SH-SY5Y (cell line): ENCODE data around the gene SLC34A3.

Experiments used
- GATA2 ChIP-seq: IDR thresholded peaks from 2 replicates; pipeline ENCODE4 v1.6.1; 2011; ENCODE audit warnings: mild to moderate bottlenecking, low read depth, low read length
- GATA3 ChIP-seq: IDR thresholded peaks from 2 replicates; pipeline ENCODE4 v1.6.1; 2011; ENCODE audit warnings: low read depth, mild to moderate bottlenecking, low read length, moderate library complexity

Gene SLC34A3

DNA sequence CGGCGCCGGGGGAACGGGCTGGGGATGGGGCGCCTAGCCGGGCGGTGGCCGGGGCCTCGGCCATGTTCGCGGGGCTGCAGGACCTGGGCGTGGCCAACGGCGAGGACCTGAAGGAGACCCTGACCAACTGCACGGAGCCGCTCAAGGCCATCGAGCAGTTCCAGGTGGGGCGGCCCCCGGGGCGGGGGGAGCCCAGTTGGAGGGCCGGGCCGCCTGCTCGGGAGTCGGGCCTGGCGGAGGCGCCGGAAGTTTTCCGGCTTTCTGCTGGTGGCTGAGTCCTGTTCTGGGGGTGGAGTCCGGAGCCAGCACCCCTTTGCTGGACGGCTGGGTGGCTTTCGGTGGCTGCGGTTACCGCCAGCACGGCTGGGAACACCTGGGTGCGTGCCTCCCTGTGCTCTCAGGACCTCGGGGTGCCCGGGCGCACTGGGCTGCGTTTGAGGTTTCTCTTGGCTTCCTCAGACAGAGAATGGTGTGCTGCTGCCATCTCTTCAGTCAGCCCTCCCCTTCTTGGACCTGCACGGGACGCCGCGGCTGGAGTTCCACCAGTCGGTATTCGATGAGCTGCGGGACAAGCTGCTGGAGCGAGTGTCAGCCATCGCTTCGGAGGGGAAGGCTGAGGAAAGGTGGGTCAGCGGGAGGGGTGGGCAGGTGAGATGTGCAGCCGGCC, 24.9 kb downstream of the SLC34A3 start:
- no peak for TF ChIP-seq GATA2
- no peak for TF ChIP-seq GATA3

DNA sequence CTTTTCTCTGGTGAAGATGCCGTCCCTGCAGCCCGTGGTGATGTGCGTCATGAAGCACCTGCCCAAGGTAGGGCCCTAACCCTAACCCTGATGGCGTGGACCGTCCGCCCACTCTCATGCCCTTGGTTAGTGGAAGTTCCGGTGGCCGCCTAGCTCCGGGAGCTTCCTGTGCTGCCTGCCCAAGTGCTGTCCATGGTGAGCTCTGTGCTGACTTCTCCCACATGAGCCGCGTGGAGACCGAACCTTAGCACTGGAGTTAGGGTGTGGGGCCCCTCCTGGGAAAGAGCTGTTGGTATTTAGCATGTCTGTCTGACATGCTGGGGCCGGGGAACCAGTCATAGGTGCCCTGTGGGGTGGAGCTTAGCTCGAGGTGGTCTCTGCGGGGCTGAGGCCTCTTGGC, 25.7 kb downstream of the SLC34A3 start:
- TF ChIP-seq GATA2: no peak
- no peak for TF ChIP-seq GATA3

DNA sequence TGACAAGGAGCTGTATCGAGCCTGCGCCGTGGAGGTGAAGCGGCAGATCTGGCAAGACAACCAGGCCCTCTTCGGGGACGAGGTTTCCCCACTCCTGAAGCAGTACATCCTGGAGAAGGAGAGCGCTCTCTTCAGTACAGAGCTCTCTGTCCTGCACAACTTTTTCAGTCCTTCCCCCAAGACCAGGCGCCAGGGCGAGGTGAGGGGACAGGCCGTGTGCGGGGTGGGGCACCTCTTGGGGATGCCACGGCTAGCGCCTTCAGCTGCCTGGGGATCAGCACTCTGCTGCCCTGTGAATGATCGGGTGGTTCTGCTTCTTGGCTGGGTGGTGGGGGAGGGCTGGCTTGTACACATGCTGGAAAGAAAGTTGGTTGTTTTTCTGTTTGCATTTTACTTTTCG, 26.2 kb downstream of the SLC34A3 start:
- no peak for TF ChIP-seq GATA2
- no peak for TF ChIP-seq GATA3

DNA sequence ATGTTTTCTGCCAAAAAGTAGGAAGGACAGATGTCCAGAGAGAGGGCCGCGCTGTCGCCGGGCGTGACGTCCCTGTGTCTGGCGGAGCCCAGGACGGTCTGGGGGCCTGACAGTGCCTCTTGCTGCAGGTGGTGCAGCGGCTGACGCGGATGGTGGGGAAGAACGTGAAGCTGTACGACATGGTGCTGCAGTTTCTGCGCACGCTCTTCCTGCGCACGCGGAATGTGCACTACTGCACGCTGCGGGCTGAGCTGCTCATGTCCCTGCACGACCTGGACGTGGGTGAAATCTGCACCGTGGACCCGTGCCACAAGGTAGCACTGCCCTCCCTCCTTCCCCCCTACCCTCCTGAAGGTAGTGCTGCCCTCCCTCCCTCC, 32.2 kb downstream of the SLC34A3 start:
- TF ChIP-seq GATA2 (no peak), GATA3 (no peak)

DNA sequence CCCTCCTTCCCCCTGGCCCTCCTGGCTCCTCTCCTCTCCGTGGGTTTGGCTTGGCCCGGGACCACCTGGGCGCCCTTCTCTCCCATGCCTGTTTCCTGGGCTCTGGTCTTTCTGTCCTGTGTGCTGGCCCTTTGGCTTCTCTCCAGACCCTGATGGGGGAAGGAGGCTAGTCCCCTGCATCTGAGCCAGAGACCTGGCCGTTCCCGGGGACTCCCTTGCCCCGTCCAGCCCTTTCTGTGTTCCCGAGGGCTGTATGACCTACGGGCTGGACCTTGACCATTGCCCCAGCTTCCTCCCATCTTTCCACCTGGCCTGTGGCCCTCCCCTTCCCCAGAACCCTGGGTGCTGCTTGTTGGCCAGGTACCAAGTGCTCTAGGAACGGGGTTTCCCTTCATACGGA, 32.8 kb downstream of the SLC34A3 start:
- TF ChIP-seq GATA3 (no peak), GATA2 (no peak)

DNA sequence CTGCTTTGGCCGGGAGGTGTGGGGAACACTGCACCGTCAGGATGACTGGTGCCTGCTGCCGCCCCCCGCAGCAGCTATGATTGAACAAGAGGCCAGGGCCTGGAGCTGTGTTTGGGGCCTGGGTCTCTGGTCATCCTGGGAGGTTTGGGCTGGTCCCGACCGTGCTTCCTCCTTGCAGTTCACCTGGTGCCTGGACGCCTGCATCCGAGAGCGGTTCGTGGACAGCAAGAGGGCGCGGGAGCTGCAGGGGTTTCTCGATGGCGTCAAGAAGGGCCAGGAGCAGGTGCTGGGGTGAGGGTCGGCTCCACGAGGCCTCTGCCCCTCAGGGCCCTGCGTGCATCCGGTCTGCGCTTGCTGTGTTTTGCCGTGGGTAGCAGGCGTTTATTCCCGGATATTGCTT, 33.4 kb downstream of the SLC34A3 start:
- TF ChIP-seq GATA3 (no peak), GATA2 (no peak)

DNA sequence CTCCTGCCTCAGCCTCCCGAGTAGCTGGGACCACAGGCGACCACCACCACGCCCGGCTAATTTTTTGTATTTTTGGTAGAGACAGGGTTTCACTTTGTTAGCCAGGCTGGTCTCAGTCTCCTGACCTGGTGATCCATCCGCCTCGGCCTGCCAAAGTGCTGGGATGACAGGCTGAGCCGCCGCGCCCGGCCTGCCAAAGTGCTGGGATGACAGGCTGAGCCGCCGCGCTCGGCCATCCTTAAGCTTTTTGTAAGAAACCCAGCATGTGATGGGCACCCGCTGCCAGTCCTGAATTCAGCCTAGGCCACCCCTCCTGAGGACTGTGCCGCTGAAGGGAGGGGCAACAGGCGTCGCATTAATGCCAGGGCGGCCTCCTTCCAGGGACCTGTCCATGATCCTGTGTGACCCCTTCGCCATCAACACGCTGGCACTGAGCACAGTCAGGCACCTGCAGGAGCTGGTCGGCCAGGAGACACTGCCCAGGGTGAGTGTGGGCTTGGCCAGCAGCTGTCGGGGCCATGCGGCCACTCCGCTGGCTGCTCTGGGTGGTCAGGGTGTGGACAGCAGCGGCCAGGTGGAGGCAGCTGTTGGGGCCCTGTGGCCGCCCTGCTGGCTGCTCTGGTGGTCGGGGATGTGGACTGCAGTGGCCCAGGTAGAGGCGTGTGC, 34.9 kb downstream of the SLC34A3 start:
- TF ChIP-seq GATA3 (no peak), GATA2 (no peak)

DNA sequence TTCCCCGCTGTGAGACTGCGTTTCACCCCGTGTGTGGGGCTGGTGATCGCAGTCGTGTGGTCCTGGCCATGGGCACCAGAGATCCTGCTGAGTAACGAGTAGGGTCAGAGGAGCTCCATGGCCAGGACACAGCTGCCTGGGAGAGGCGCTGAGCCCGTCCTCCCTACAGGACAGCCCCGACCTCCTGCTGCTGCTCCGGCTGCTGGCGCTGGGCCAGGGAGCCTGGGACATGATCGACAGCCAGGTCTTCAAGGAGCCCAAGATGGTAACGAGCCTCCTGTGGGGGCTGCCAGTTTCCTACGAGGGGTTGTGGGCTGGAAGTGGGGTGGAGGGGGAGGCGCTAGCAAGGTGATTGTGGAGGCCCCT, 35.4 kb downstream of the SLC34A3 start:
- TF ChIP-seq GATA2: no peak
- TF ChIP-seq GATA3: no peak

DNA sequence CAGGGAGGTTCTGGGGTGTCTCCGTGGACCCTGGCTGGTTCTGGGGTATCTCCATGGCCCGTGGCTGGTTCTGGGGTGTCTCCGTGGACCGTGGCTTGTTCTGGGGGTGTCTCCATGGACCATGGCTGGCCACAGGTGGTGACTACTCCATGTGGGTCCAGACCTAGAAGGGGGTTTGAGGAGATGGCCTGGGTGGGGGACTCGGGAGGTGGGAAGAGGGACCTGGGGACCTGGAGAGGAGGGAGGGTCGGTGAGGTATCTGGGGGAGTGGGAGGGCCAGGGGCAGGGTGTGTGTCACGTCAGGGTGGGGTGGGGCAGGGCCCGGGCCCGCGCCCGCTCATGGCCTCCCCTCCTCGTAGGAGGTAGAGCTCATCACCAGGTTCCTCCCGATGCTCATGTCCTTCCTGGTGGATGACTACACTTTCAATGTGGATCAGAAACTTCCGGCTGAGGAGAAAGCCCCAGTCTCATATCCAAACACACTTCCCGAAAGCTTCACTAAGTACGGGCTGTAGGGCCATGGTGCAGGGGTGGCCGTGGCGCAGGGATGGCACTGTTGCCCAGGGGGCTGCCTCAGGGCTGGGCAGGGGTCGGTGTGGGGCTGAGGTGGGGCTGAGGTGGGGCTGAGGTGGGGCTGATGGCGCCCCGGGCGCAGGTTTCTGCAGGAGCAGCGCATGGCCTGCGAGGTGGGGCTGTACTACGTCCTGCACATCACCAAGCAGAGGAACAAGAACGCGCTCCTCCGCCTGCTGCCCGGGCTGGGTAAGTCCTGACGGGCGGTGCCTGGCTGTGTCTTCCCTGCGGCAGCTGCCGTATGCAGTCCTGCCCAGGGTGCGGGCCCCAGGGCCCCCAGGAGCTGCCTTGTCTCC, 36.1 kb downstream of the SLC34A3 start:
- TF ChIP-seq GATA3 (no peak), GATA2 (no peak)

DNA sequence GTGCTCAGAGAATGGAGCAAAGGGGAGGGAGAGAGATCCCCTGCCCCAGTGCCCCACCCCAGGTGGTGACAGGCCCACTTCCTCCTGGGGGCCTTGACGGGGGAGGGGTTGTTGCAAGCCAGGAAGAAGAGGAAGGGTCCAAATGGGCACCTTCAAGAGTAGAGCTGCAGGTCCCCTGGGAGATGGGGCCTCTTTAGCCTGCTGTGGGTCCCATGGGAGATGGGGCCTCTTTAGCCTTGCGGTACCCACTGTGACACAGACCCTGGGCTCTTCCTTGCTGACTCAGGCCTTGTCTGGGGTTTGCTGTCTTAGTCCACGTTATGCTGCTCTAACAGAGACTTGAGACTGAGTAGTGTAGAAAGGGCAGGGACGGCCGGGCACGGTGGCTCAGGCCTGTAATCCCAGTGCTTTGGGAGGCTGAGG, 37.2 kb downstream of the SLC34A3 start:
- TF ChIP-seq GATA3 (no peak), GATA2 (no peak)

DNA sequence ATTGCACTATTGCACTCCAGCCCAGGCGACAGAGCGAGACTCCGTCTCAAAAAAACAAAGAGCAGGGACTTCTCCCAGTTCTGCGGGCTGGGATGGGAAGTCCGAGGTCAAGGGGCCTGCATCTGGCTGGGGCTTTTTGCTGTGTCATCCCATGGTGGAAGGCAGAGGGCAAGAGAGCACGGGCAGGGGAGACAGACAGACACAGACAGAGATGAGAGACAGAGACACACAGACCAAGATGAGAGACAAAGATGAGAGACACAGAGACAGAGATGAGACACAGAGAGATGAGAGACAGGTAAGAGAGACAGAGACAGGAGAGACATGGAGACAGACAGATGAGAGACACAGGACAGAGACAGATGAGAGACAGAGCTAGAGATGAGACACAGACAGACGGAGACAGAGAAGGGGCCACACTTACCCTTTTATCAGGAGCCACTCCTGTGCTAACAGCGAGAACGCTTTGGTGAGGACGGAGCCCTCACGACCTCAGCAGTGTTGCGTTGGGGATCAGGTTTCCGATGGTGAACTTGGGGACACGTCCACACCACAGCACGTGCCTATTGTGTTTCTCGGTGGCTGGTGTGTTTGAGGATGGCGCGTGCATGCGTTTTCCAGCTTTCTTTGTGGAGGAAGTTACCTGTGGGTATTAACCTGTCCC, 38.0 kb downstream of the SLC34A3 start:
- no peak for TF ChIP-seq GATA2
- no peak for TF ChIP-seq GATA3

DNA sequence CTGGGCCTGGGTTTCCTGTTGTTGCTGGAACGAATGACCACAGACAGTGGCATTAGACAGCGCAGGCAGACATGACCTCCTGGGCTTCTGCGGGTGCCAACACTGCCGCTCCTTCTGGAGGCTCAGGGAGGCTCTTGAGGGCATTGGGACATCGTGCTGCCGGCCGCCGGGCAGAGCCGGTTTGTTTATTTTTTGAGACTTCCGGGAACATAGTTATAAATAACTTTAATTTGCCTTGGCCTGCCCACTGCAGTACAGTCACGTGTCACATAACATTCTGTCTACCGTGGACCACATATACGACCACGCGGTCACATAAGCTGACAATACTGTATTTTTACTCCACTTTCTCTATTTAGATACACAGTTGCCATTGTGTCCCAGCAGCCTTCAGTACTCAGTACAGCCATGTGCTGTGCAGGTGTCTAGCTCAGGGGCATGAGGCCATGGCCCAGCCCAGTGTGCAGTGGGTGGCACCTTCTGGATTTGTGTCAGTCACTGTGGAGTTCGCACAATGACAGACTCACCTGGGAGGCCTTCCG, 38.6 kb downstream of the SLC34A3 start:
- TF ChIP-seq GATA2 (no peak), GATA3 (no peak)

DNA sequence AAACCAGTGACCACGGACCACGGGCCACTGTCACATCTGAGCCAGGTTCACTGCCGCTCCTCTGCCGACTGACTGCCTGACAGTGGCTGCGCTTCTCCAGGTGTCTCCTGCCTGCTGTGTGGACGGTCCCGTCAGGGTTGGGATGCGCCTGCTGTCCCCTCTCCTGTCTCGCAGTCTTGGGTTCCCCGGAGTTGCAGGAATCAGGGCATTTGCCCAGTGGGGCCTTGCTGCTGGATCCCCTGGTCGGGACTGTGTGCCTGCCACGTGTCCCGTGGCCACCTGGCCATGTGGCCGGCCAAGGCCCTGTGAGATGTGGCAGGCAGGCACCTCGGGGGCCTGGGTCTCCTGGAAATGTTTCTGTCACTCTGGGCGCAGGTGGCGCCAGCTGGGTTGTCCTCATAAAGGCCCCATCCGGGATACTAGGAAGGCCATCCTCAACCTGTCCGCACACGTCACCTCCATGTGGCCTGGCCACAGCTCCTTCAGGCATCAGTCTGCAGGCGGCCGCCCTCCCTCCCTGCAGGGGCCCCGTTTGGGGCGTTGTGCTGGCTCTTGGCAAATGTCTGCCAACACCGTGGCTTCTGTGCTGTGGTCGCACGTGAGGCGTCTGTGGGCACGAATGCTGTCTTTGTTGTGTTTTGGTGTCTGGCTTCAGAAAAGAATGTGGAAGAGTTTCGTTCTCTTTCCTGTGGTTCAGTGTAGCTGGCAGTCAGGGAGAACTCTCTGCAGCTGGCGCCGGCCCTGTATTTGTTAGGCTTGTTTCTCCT, 40.4 kb downstream of the SLC34A3 start:
- TF ChIP-seq GATA3: no peak
- TF ChIP-seq GATA2: no peak

DNA sequence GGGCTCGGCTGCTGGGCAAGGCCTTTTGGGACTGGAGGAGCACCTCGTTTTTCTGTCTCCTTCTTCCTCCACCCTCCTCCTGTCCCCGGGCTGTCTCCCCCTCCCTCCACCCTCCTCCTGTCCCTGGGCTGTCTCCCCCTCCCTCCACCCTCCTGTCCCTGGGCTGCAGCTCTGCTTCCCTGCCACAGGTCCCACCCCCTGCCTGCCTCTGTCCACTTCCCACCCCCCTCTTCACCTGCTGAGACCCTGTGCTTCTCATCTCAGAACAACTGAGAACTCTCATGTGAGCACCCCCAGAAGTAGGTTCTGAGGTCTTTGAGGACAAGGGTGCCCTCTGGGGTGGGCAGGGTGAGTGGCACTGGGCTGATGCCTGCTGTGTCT, 41.0 kb downstream of the SLC34A3 start:
- TF ChIP-seq GATA2 (no peak), GATA3 (no peak)
